HepG2 (cell line): Measurements from ENCODE around the gene CCDC142. TPM values are rescaled to one million over a fixed set of nuclear protein-coding genes. Genes with fewer than 3 reads are reported as not detected.

ENCODE experiments used
- BORCS8-MEF2B ChIP-seq: sonication (generic); formaldehyde crosslinking; IDR thresholded peaks from 2 replicates; pipeline ENCODE4 v1.8.0; 2022; ENCODE audit warnings: mild to moderate bottlenecking, missing genetic modification reagents
- BRCA1 ChIP-seq: sonication (generic); formaldehyde crosslinking; IDR thresholded peaks from 2 replicates; pipeline ENCODE4 v1.4.0; 2020; ENCODE audit warnings: missing genetic modification reagents
- FOSL2 ChIP-seq: sonication (generic); formaldehyde crosslinking; IDR thresholded peaks from 2 replicates; pipeline ENCODE4 v1.4.0; 2020; ENCODE audit warnings: missing genetic modification reagents
- GABPB1 ChIP-seq: IDR thresholded peaks from 2 replicates; pipeline ENCODE4 v1.6.1; 2016; ENCODE audit warnings: mild to moderate bottlenecking, missing genetic modification reagents, moderate library complexity, missing compliant biosample characterization
- KAT7 ChIP-seq: IDR thresholded peaks from 2 replicates; pipeline ENCODE4 v1.6.1; 2018; ENCODE audit warnings: borderline replicate concordance, missing compliant biosample characterization
- MIXL1 ChIP-seq: IDR thresholded peaks from 2 replicates; pipeline ENCODE4 v1.6.1; 2016
- MLLT10 ChIP-seq: sonication (generic); formaldehyde crosslinking; IDR thresholded peaks from 2 replicates; pipeline ENCODE4 v1.4.0; 2020; ENCODE audit warnings: missing genetic modification reagents
- NFYB ChIP-seq: sonication (generic); formaldehyde crosslinking; IDR thresholded peaks from 2 replicates; pipeline ENCODE4 v1.4.0; 2020; ENCODE audit warnings: missing genetic modification reagents
- ONECUT2 ChIP-seq: sonication (generic); formaldehyde crosslinking; IDR thresholded peaks from 2 replicates; pipeline ENCODE4 v1.4.0; 2020; ENCODE audit warnings: missing genetic modification reagents
- PAX8 ChIP-seq: sonication (generic); formaldehyde crosslinking; IDR thresholded peaks from 2 replicates; pipeline ENCODE4 v1.8.0; 2022; ENCODE audit warnings: mild to moderate bottlenecking, missing genetic modification reagents, borderline replicate concordance
- PCBP2 ChIP-seq: fragments of 200-400 bp; formaldehyde crosslinking; optimal IDR thresholded peaks from 2 replicates; pipeline ENCODE3; 2018; ENCODE audit warnings: low read length, low read depth; ENCODE audit not compliant: poor library complexity, severe bottlenecking
- ZBED4 ChIP-seq: sonication (generic); formaldehyde crosslinking; IDR thresholded peaks from 2 replicates; pipeline ENCODE4 v1.4.0; 2020; ENCODE audit warnings: missing genetic modification reagents, borderline replicate concordance
- ZHX2 ChIP-seq, 2 experiments: sonication (generic) in 1 of 2; formaldehyde crosslinking in 1 of 2; IDR thresholded peaks; 2 replicates each; pipeline versions ENCODE4 v1.6.1 to v1.9.0; 2014 to 2022; ENCODE audit warnings: antibody characterized with exemption in 1 of 2, borderline replicate concordance in 1 of 2, inconsistent platforms in 1 of 2, low read depth in 1 of 2, missing genetic modification reagents in 1 of 2
- ZMAT3 ChIP-seq: sonication (generic); formaldehyde crosslinking; conservative IDR thresholded peaks from 2 replicates; pipeline ENCODE4 v1.7.0; 2021; ENCODE audit warnings: missing genetic modification reagents
- ZNF12 ChIP-seq: sonication (generic); formaldehyde crosslinking; IDR thresholded peaks from 2 replicates; pipeline ENCODE4 v1.5.0; 2020; ENCODE audit warnings: missing genetic modification reagents
- ZNF205 ChIP-seq: IDR thresholded peaks from 2 replicates; pipeline ENCODE4 v1.6.1; 2018; ENCODE audit warnings: missing biosample characterization, missing genetic modification reagents
- ZNF263 ChIP-seq: sonication (generic); formaldehyde crosslinking; IDR thresholded peaks from 2 replicates; pipeline ENCODE4 v1.4.0; 2020; ENCODE audit warnings: missing genetic modification reagents
- ZNF383 ChIP-seq: sonication (generic); formaldehyde crosslinking; IDR thresholded peaks from 2 replicates; pipeline ENCODE4 v1.4.0; 2020; ENCODE audit warnings: missing genetic modification reagents, mild to moderate bottlenecking, borderline replicate concordance
- ZNF556 ChIP-seq: sonication (generic); formaldehyde crosslinking; IDR thresholded peaks from 2 replicates; pipeline ENCODE4 v1.4.0; 2020; ENCODE audit warnings: mild to moderate bottlenecking, missing genetic modification reagents, borderline replicate concordance
- ZSCAN29 ChIP-seq: sonication (generic); formaldehyde crosslinking; conservative IDR thresholded peaks from 2 replicates; pipeline ENCODE4 v1.4.0; 2020; ENCODE audit warnings: mild to moderate bottlenecking, missing genetic modification reagents
- polyA plus RNA-seq, 8 experiments: library from polyadenylated mRNA; depleted of rRNA in 3 of 8; stranded (reverse) in 7 of 8; unstranded in 1 of 8; fragments of >200 nt; fragmentation: Illumina TruSeq in 4 of 8; extraction: Trizol in 4 of 8; gene quantifications; 2 replicates each; pipeline versions ENCODE4 v1.2.1 to v1.2.3, GENCODE V29; 2011 to 2016; ENCODE audit warnings: low read depth in 4 of 8, missing spikeins in 1 of 8, mixed read lengths in 1 of 8; ENCODE audit not compliant: insufficient read depth in 1 of 8
- total RNA-seq, 5 experiments: library from RNA; depleted of rRNA; stranded (reverse); fragments of >200 nt; fragmentation: Illumina TruSeq; extraction: Trizol; gene quantifications; 2 replicates each; pipeline ENCODE4 v1.2.3, GENCODE V29; 2016; ENCODE audit warnings: low read depth in 1 of 5

Gene CCDC142
- total and polyA plus RNA-seq, 2 of the 13 experiments (the other 11 are each of a cell fraction or from before 2014, with no cell fraction given): 14.7 to 30.4 TPM

DNA sequence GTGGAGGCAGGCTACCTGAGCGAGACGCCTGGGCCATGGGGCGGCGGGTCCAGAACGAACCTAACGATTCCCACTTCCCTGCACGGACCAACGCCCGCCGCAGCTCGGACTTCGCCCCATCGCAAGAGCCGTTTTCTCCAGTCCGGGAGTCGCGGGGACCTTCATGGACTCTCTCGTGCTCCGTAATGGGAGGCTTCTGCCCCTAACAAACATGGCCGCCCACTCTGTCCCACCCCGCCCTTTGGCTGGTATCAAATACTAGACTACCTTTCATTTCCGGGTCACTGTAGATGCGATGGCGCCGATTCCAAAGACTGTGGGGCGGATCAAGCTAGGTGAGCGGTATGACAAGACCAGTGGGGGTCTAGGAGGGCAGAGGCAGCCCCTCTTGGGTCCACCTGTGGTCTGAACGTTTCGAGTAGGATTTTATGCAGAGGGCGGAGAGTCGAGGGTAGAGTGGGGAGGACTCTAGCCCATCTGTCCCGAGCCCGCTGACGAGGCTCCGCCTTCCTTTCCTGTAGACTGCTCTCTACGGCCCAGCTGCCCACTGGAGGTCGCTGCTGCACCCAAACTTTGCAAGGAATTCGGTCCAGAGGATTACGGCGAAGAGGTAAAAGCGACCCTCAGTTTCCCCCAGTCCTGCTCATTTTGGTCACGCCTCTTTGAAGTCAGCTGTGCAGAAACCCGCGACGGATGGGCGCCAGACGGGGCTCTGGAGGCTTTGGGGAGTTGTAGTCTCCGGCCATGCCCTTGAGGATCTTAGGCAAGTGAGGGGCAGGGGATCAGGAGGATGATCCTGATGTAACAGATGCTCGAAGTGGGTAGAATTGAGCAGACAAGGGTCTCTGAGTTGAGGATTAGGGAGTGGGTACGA is at the start of gene CCDC142, which contains the start of gene TTC31 (continued):
- peak; percentile 79 for TF ChIP-seq BORCS8-MEF2B (CRISPR knock-in tag)
- no peak for TF ChIP-seq ZNF12
- 0 out of 2 replicates have a peak, but pooled peaks have one; percentile 42 for TF ChIP-seq ZSCAN29 (CRISPR knock-in tag)
- TF ChIP-seq MLLT10 (CRISPR knock-in tag): no peak
- TF ChIP-seq MIXL1 (CRISPR knock-in tag): peak; percentile 76; the same call in 1 of the 2 replicates
- peak; percentile 26 for TF ChIP-seq ZMAT3
- TF ChIP-seq BRCA1: peak; percentile 85; the same call in 1 of the 2 replicates
- peak; percentile 92 for TF ChIP-seq ZHX2 (IDR thresholded peaks at IDR 0.05; ENCODE audit: low read depth)
- no peak for TF ChIP-seq ZHX2 (CRISPR knock-in tag; IDR thresholded peaks at IDR 0.05; ENCODE audit: borderline replicate concordance)
- peak; percentile 92 for TF ChIP-seq ZNF205
- peak; percentile 87 for TF ChIP-seq ZNF556 (CRISPR knock-in tag)
- TF ChIP-seq PCBP2: no peak
- no peak for TF ChIP-seq ONECUT2
- peak; percentile 75 for TF ChIP-seq PAX8 (CRISPR knock-in tag)
- TF ChIP-seq NFYB (CRISPR knock-in tag): peak; percentile 50; the same call in 1 of the 2 replicates
- TF ChIP-seq FOSL2: peak; percentile 32; the same call in 1 of the 2 replicates
- peak; percentile 98 for TF ChIP-seq GABPB1 (CRISPR knock-in tag)
- TF ChIP-seq ZBED4 (CRISPR knock-in tag): peak; percentile 20; the same call in 1 of the 2 replicates
- peak; percentile 84; the same call in 1 of the 2 replicates for TF ChIP-seq ZNF383 (CRISPR knock-in tag)
- peak; percentile 95 for TF ChIP-seq ZNF263 (CRISPR knock-in tag)
- peak; percentile 93; the same call in 1 of the 2 replicates for TF ChIP-seq KAT7 (CRISPR knock-in tag)
